IPS DF 4.7 (cell line): ENCODE measurements around the gene TNFRSF19.

Experiments used
- DNase-seq: peaks from one replicate; pipeline ENCODE4 v3.0.0-alpha.2; 2013; ENCODE audit warnings: low spot score; ENCODE audit errors: extremely low read depth

TNFRSF19 gene

DNA sequence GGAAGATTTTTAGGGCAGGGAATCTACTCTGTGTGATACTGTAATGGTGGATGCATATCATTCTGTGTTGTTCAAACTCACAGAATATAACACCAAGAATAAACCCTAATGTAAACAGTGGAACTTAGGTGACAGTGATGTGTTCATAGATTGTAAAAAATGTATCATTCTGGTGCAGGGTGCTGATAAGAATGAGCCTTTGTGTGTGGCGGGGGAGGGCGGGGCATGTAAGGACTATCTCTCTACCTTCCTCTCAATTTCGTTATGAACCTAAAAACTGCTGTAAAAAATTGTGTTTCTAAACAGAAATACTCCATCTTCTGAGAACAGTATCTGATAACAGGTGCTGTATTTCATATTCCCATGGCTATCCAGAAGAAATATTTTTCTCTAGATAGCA, 35.6 kb downstream of the TNFRSF19 start:
- DNase-seq = no peak

DNA sequence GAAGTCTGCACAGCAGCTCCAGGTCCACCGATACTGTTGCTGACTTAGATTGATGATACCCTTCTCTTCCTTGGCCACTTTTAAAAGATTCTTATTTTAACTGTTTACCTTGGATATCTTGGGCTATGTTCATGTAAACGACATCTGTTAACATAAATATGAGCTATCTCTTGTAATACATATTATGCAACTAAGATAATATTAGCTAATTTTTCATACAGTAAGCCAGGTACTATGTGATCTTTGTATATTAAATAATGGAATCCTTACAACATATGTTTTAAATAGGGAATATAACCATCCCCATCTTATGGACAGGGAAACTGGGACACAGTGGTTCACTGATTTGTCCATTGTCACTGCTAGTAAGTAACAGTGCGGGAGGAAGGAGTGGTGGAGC, 37.9 kb downstream of the TNFRSF19 start:
- no peak for DNase-seq

DNA sequence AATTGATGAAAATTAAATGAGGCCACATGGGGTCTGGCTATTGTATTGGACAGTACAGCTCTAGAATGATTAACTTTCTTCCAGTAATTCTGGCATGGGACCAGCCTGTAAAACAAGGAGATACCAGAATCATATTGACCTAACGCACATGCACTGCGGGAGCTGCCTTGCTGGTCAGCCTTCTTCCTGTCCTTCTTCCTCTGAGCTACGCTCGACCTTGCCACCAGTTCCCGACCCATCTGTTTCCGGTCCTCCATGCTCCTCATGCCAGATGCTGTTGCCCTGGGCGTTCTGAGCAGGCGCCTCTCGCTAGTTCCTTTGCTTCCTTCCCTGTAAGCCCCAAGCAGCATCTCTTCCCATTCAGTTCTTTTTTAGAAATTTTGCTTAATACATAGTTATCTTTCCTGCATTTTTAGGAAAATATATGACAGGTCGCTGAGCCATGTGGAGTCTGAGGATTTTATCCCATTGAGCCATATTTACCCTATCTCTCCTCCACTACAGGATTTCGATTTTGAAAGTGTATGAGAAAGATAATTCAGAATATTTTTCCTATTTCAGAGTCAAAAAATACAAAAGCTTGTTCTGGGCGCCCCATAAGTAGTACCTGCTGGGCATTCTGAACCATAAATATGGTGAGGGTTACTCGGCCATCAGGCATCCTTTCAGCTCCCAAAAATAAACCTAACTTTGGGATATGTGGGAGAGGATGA, 38.6 kb downstream of the TNFRSF19 start:
- no peak for DNase-seq

DNA sequence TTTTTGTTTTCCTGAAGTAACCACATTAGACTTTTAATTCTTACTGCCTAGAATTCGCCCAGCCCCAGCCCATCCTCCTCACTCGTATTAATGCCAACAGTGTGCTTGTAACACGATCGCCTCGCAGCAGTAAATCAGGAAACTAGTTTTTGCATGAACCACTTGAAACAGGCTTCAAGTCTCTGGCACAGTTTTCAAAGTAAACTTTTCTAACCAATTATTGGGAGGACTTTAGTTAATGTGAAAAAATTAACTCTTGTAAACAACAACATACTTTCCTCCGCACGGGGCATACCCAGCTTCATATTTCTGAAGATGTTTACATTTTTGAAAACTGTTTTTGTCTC, 39.2 kb downstream of the TNFRSF19 start:
- DNase-seq = no peak

DNA sequence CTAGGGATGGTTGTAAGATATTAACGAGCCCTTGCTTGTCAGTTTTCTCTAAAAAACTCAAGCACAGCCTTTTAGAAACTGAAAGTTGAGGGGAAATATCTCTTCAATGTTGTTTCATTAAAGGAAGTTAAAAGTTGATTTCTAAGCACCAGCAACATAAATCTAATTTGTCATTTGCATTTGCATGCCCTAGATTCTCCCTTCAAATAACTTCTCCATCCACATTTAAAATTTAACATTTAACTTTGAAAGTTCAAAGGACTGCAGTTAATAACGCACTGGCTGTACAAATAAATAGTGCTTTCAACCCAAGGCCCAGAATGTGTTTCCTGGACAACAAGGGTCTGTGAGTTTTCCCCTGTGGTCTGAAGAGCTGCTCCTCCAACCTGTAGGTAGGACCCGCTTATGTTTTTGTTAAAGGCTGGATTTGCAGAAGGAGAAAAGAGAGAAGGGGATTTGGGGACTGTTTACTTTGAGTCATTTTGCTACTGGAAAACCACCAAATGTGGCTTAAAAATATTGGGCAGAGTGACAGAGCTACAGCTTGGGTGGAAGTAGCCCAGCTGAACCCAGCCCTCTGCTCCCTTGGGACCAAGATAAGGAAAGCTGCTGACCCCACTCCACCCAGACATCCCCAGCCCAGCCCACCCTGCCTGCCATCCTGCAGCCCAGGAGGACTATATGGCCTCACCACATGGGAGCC, 39.8 kb downstream of the TNFRSF19 start:
- no peak for DNase-seq

DNA sequence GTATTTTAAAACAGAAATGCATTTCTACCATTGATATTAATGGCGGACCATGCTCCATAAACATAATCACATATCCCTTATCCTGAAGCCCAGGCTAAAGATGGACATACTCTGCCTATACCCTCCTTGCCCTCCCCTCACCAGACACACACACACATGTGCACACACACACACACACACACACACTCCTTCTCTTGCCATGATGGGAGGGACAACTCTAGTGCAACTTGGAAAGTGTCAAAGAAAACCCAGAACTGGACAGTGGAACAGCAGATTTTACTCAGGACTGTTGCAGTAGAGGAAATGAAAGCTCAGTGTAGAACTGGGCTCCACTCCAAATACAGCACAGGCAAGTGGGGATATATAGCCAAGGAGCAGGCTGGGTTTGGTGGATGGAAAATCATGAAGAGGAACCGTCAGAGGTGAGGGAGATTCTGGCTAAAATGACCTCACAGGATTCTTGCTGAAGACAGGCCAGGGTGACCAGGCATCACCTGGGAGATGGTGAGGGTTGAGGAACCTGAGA, 40.8 kb downstream of the TNFRSF19 start:
- DNase-seq = no peak

DNA sequence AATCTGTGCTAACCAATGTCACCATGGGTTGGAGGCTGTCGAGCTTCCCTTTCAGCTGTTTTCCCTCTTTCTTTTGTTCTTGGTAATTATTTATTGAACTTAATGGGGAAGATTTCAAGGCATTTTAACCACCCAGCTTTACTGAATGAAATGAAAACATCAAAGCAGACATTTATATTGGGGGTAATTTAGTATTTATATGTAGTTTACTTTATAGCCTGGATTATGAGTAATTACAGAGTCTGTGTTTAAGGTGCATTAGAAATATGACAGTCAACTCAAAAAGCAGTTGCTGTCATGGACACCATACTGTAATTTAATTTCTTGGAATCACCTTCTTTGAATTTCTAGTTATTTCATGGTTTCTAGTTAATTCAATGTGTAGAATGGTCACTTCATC, 42.0 kb downstream of the TNFRSF19 start:
- DNase-seq = no peak

DNA sequence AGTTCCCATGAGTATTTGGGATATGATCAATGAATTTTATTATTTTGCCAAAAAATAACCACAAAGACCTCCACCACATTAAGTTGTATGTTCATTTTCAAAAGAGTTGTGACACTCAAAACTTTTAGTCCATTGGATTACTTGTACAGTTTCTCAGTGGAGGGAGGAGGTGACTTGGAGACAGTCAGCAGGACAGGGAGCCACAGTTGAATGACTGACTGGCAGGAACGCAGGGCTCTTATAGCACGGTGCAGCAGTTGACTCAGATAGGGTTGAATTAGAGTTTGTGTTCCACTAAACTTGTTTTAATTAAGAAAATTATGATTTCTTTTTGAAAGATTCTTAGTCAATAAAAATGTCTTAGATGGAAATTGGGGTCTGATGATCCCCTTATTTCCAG, 42.5 kb downstream of the TNFRSF19 start:
- DNase-seq = no peak

DNA sequence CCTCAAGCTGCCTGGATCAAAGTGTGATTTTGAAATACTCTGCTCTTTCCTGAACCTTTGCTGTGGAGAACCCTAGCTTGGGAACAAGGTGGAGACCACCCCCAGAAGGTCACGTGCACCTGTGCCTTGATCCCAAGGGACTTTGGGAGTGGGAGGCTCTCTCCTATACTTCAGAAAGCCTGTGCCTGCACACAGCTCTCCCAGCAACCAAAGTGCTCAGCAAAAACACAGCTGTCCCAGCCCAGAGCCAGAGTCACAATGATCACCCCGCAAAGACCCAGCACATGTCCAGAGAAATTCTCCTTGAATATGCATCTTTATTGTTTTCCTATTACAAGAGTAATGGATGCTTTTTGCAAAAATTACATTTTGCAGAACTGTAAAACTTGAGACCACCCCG, 43.4 kb downstream of the TNFRSF19 start:
- no peak for DNase-seq

DNA sequence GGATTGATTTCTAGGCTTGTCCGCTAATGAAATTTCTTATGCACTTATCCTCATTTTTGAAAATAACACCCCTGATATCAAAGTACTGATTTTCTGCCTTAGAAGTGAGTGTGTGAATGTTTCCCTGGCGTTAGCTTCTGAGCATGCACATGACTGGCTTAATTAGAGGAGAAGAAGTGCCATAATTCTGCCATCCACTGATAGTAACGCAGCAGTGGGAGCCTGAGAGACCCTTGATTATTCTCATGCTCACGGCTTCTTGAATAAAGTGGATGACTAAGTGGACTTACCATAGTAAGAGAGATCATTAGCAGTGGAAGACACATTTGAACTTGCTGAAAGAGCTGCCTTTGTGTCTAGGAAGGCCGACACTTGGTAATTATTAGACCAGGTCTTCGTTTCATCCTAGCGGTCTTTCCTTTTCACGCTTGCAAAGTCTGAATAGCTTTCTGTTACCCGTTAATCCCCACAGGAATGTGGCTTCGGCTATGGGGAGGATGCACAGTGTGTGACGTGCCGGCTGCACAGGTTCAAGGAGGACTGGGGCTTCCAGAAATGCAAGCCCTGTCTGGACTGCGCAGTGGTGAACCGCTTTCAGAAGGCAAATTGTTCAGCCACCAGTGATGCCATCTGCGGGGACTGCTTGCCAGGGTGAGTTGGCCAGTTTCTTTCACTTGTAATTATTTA, 45.3 kb downstream of the TNFRSF19 start:
- DNase-seq = no peak

DNA sequence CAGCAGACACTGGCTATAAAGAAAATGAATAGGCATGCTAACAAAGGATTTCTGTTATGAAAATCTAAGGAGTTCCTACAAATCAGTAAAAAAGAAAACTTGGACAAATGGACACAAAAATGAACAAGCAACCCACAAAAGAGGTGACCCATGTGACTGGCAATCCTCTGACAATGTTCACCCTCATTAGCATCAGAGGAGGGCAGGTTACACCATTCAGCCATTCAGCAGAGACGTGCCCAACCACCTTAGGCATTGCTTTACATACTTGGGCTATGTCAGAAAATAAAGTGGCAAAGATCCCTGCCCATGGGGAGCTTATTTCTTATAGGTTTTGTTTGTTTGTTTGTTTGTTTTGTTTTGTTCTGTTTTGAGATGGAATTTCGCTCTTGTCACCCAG, 46.0 kb downstream of the TNFRSF19 start:
- DNase-seq = no peak

DNA sequence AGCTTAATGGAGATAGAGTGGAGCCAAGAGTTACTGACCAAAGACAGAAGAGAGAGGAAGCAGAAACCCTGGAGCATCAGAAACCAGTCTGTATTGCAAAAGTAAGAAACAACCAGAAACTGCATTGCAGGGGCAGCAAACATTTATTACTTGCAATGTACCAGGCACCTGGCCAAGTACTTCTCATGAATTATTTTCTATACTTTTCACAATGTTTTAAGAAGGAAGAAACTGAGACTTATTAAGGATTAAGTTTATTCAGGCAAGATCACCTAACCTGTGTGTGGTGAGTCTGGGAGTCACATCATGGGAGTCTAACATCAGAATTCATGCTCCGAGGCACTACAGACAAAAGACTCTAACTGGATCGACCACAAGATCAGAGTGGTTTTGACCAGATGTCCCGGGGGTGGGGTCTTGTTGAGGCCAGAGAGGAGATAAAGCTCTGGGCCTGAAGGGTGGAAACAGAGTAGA, 47.4 kb downstream of the TNFRSF19 start:
- no peak for DNase-seq

DNA sequence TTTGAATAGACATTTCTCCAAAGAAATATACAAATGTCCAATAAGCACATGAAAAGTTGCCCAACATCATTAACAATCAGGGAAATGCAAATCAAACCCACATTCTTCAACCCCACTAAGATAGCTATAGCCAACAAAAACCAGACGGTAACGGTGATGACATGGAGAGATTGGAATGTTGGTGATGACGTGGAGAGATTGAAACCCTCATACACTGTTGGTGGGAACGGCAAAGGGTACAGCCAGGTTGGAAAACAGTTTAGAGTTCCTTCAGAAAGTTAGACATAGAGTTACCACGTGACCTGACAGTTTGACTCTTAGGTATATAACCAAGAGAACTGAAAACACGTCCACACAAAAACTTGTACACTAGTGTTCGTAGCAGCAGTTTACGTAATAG, 48.1 kb downstream of the TNFRSF19 start:
- no peak for DNase-seq

DNA sequence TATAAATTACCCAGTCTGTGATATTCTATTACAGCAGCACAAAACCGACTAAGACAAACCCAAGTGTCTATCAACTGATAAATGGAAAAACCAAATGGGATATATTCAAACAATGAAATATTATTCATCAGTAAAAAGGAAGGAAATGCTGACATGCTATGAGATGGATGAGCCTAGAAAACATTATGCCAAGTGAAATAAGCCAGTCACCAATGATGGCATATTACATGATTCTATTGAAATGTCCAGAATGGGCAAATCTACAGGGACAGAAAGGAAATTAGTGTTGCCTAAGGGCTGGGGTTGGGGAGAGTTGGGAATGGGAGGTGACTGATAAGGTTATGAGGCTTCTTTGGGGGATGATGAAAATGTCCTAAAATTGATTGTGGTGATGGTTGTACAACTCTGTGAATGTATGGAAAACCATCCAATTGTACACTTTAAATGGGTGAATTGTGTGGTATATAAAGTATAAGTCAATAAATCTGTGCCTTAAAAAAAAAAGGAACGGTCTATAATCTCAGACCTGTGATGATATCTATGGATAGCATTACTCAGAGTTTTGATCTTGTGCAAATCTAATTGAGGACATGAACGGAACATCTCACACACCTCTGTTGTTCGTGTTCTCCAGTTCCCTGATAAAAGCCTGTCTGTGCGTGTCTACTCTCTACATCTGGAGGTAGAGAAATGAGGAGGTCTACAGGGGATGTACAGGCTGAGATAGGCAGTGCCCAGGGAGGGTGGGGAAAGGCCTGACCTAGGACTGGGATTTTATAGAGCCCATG, 49.0 kb downstream of the TNFRSF19 start:
- no peak for DNase-seq

DNA sequence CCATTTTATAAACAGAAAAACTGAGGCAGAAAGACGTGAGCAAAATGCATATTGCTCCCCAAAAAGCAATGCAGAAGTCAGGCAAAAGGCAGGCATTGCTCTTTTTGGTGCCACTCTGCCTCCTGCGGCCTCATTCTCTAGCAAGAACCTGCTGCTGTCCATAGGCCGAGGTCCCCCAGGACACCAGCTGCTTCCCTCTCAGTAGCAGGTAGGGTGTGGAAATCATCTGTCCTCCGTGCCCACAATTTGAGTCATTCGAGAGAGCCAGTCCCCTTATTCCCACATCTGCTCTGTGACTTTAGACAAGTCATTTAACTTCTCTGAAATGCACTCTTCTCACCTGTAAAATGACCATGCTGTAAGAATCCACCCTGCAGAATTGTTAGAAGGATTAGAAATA, 50.0 kb downstream of the TNFRSF19 start:
- DNase-seq = no peak

DNA sequence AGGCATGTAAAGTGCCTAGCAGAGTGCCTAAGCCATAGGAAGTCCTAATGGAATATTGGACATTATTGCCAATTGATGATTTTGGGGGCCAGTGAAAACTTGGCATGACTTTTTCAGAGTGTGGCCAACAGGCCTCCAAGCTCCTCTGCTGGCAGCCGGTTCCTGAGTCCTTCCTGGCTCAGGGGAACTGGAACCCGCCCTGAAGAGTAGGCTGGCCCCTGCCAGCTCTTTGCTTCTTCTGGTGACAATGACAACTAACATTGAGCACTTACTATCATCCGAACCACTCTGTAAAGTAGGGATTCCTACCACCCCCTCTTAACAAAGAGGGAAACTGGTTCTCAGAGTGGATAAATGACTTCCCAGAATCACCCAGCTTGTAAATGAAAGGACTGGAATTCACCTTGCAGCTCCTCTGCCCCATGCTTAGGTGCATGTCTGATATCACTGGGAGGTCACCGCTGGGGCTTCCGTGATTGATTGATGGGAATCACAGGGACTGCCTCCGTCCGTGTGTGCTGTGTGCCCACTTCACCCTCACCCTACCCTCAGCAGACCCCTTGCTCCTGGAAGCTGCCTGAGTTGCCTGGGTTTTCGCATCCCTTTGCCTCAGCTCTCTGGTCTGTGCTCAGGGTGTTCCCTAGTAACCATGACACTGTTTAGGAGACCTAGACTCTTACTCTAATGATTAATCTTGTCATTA, 50.6 kb downstream of the TNFRSF19 start:
- DNase-seq = no peak

DNA sequence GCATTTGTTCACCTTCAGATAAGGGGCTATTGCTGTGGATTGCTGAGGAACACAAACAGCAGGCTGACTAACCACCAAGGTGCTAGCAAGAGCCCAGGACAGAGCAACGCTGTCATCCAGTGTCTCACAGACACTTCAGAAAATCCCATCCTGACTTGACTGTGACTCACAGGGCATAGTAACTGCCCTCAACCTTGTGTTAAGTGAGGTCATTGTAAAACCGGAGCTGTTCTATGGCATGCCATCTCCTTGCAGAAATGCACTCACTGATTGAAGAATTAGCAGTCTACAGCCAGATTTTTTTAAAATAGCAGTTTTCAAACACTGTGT, 51.1 kb downstream of the TNFRSF19 start:
- no peak for DNase-seq

DNA sequence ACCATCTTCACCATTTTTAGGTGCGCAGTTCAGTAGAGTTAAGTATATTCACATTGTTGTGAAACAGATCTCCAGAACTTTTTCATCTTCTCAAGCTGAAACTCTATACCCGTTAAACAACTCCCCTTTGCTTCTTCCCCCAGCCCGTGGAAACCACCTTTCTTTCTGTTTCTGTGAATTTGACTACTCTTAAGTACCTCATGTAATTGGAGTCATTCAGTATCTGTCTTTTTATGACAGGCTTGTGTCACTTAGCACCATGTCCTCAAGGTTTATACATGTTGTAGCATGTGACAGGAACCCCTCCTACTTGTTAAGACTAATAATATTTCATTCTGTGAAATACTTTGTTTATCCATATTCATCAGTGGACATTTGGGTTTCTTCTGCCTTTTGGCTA, 52.8 kb downstream of the TNFRSF19 start:
- no peak for DNase-seq

DNA sequence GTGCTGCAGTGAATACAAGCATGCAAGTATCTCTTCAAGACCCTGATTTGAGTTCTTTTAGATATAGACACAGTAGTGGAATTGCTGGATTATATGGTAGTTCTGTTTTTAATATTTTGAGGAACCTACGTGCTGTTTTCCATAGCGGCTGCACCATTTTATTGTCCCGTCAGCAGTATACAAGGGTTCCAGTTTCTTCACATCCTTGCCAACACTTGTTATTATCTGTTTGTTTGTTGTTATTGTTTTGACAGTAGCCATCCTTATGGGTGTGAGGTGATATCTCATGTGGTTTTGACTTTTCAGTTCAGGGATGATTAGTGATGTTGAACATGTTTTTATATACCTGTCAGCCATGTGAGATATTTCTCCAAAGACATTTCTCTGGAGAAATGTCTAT, 53.2 kb downstream of the TNFRSF19 start:
- no peak for DNase-seq

DNA sequence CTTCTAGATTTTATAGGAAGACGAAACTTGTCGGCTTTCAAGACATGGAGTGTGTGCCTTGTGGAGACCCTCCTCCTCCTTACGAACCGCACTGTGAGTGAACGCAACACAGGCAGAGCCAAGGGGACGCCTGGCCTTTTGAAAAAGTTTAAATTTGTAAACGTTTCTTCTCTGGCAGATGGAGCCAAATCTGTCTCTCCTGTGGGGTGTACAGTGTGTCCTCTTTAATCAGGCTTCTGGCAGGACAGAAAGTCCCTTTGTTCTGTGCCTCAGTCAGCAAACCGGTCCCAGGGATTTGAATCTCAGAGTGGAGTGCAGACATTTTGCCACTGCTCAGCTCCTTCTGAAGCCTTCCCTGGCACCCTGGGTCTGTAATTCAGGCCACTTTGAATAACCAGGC, 56.5 kb downstream of the TNFRSF19 start:
- DNase-seq = no peak

DNA sequence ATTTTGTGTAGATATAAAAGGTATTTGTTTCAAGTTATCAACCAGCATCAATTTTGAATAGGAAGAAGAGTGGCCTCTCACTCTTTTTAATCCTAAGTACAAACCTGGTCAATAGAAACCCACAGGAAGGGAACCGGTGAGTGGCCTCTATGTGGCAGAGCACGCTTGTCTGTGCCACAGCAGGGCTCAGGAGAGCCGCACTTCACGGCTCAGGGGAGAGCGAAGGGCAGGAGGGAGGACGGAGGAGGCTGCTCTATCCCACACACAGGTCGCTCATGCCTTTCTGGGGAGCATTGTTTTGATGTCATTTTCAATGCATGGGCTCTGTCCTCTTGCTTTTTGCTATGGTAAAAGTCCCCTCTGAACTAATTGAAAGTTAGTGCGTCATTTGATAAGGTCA, 57.2 kb downstream of the TNFRSF19 start:
- DNase-seq = no peak
